ENCODE results near the gene PYGO2. TPM values are rescaled to one million over a fixed set of nuclear protein-coding genes. Genes with fewer than 3 reads are reported as not detected.

Gene PYGO2
- total RNA-seq, 1 donor from 2014 or later: 27.4 TPM

Small RNAs within 50 kb of the gene (microRNA-seq; reads per million reads assigned to microRNA genes)
- gene MIR4258 (ENCODE audit: borderline number of aligned reads): not detected

Other genes with a start within 250 kb of the PYGO2 start
- gene KCNN3, start 91.5 kb downstream of the PYGO2 start, total RNA-seq: 4.4 TPM
- 34.1 TPM for gene PMVK, start 25.1 kb downstream of the PYGO2 start, total RNA-seq
- 68.1 TPM for gene PBXIP1, start 5.7 kb downstream of the PYGO2 start, total RNA-seq
- gene SHC1, start 9.0 kb upstream of the PYGO2 start, total RNA-seq: 94.8 TPM
- gene CKS1B, start 12.9 kb upstream of the PYGO2 start, total RNA-seq: 28.5 TPM
- gene FLAD1, start 21.6 kb upstream of the PYGO2 start, total RNA-seq: 31.9 TPM
- not detected for gene LENEP, start 31.8 kb upstream of the PYGO2 start, total RNA-seq
- 72.0 TPM for gene ZBTB7B, start 41.0 kb upstream of the PYGO2 start, total RNA-seq
- gene DCST2, start 72.0 kb upstream of the PYGO2 start, total RNA-seq: 1.4 TPM
- gene DCST1, start 72.0 kb upstream of the PYGO2 start, total RNA-seq: not detected
- 121 TPM for gene ADAM15, start 89.5 kb upstream of the PYGO2 start, total RNA-seq
- 7.4 TPM for gene EFNA4, start 102.0 kb upstream of the PYGO2 start, total RNA-seq
- 1.0 TPM for gene EFNA3, start 117.1 kb upstream of the PYGO2 start, total RNA-seq
- gene EFNA1, start 166.1 kb upstream of the PYGO2 start, total RNA-seq: 144 TPM
- 42.6 TPM for gene SLC50A1, start 174.1 kb upstream of the PYGO2 start, total RNA-seq
- gene DPM3, start 178.7 kb upstream of the PYGO2 start, total RNA-seq: 62.3 TPM
- gene KRTCAP2, start 211.5 kb upstream of the PYGO2 start, total RNA-seq: 173 TPM
- 0.35 TPM for gene TRIM46, start 212.1 kb upstream of the PYGO2 start, total RNA-seq
- gene THBS3, start 246.1 kb upstream of the PYGO2 start, total RNA-seq: 24.4 TPM
- gene MTX1, start 246.9 kb upstream of the PYGO2 start, total RNA-seq: 27.9 TPM

Data from lower lobe of right lung (tissue), 1 donor.